GM12801 (cell line): ENCODE results near the gene TBL1XR1.

ENCODE experiments used
- TF ChIP-seq, protein P1 (sequence below): IDR thresholded peaks from one replicate; pipeline ENCODE4 v1.5.1; 2011; ENCODE audit warnings: control low read depth; ENCODE audit not compliant: insufficient read length; ENCODE audit errors: extremely low read depth

TBL1XR1 gene

DNA sequence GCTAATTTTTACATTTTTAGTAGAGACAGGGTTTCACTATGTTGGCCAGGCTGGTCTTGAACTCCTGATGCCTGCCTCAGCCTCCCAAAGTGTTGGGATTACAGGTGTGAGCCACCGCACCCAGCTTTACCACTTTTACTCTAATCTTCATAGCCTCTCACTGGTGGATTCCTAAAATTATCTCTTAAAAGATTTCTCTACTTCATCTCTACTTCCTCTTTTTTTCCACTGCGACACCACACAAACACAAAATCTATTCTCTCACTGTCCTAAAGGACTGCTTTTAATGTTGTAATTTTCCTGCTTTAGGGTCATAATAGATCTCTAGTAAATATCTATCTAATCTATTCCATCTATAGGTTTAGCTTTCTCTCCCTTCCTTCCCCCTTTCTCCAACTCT lies 34.0 kb upstream of the TBL1XR1 start:
- TF ChIP-seq, protein P1, sequence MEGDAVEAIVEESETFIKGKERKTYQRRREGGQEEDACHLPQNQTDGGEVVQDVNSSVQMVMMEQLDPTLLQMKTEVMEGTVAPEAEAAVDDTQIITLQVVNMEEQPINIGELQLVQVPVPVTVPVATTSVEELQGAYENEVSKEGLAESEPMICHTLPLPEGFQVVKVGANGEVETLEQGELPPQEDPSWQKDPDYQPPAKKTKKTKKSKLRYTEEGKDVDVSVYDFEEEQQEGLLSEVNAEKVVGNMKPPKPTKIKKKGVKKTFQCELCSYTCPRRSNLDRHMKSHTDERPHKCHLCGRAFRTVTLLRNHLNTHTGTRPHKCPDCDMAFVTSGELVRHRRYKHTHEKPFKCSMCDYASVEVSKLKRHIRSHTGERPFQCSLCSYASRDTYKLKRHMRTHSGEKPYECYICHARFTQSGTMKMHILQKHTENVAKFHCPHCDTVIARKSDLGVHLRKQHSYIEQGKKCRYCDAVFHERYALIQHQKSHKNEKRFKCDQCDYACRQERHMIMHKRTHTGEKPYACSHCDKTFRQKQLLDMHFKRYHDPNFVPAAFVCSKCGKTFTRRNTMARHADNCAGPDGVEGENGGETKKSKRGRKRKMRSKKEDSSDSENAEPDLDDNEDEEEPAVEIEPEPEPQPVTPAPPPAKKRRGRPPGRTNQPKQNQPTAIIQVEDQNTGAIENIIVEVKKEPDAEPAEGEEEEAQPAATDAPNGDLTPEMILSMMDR, result no peak

DNA sequence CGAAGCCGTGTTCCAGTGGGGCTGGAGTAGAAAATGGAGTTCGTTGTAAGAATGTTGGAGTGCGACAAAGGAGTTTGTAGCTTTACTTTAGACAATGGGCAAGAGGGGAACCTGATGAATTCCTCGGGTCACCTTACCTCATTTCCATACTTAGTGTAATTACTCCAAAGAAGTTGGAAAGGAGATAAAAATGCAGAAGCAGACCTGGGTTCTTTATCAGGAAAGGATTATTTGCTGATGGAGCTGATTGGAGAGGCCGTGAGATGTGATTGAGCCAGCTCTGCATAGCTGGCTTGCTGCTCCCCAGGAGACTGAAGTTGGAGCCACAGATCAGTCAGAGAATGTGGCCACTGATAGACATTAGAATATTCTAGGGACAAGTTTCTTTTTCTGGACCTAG lies 33.4 kb upstream of the TBL1XR1 start:
- TF ChIP-seq, protein P1, result no peak

DNA sequence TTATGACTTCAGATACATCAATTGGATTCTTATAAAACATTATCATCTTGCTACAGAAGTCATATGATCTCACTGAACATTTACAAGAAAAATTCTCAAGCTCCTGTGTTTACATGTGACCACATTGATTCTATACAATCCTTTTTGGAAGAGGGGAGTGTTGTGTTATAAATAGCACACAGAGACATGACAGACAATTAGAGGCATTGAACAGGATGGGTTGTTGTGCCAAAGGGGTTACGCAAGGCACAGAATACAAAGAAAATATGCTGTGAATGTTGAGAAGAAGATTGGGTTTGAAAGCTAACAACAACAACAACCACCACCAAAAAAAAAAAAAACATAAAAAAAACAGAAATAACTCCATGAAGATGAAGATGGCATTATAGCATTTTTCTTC lies 32.5 kb upstream of the TBL1XR1 start:
- TF ChIP-seq, protein P1, result no peak

DNA sequence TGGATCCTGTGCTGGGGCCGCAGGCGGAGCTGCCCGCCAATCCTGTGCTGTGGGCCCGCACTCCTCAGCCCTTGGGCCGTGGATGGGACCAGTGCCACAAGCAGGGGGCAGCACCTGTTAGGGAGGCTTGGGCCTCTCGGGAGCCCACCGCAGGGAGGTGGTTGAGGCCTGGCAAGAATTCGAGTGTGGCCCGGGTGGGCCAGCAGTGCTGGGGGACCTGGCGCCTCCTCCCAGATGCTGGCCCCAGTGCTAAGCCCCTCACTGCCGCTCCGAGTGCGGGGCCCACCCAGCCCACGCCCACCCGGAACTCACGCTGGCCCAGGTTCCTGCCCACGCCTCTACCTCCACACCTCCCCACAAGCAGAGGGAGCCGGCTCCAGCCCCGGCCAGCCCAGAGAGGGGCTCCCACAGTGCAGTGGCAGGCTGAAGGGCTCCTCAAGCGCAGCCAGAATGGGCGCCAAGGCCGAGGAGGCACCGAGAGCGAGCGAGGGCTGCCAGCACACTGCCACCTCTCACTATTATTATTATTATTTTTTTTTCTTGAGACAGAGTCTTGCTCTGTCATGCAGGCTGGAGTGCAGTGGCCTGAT lies 31.4 kb upstream of the TBL1XR1 start:
- TF ChIP-seq, protein P1, result no peak

DNA sequence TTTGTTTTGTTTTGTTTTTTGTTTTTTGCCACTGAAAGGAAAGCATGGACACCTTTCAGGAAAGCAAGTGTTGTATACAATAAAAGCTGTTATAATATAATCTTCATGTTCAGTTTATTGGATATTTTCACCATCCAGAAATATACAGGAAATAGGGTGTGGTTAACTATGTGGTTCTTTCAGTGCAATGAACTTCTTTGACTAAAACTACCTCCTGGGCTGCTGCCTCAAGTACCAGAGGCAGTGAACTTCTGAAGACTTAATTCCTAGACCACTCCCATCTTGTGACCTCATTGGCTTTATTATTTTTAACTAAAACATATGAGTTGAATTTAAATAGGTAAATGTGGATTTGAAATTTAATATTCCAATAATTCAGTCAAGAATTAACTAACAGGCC lies 27.1 kb upstream of the TBL1XR1 start:
- TF ChIP-seq, protein P1, result no peak

DNA sequence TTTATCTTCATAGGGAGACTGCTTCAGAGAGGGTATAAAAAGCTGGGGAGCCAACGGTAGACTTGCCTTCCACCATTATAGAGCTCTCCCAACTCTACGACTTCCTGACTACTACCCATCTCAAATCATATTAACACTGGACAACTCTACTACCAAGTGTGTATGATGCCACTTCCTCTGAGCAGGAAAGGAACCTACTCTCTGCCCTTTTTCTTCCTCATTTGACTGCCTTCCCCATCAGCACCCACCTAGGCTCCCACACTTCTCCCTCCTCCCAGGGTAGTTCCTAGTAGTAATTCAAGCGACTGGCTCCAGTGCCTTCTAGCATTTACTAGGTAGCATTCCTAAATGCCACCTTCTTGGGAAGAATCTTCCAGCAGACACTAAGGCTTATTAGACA lies 24.5 kb upstream of the TBL1XR1 start:
- TF ChIP-seq, protein P1, result no peak

DNA sequence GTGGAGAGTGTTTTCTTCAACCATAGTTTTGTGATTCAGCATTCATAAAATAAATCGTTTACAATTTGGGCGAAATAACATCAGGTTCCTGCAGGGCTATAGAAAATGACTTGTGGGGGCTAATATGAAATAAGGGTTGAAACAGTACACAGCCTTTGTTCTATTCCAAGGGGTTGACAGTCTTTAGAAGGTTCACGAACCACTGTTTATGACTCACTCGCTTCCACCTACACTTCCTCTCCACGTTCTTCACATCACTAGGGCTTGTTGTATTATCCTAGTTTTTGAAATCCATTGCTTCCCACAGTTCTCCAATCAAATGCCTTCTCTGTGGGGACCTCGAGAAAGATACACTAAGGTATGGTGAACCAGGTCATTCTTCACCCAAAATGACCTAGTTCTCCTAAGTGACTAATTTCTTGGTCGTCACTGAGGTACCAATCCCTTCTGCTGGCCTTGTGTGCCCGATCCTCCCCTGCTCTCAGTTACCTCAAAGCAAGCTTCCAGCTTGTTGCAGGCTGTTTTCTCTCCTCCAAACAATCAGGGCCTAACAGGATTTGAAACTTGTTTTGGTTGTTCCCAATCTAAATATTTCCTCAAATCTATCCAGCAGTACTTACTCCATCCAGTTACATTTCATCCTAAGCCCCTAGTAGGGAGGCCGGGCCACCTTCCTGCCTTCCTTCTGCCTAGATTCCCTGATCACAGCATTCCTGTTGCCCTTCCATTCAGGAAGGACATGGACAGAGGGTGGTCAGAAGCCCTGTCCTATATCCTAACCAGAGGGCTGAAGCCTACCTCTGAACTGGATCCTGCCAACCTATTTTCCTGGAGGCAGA lies 23.1 kb upstream of the TBL1XR1 start:
- TF ChIP-seq, protein P1, result no peak
